GM21390 (cell line): ENCODE data around the gene PHACTR3.

Source experiments
- ATAC-seq: cut with Tn5 transposase; IDR thresholded peaks from one replicate; pipeline ENCODE4 v1.9.1; 2021; ENCODE audit not compliant: unreplicated experiment

The PHACTR3 gene

DNA sequence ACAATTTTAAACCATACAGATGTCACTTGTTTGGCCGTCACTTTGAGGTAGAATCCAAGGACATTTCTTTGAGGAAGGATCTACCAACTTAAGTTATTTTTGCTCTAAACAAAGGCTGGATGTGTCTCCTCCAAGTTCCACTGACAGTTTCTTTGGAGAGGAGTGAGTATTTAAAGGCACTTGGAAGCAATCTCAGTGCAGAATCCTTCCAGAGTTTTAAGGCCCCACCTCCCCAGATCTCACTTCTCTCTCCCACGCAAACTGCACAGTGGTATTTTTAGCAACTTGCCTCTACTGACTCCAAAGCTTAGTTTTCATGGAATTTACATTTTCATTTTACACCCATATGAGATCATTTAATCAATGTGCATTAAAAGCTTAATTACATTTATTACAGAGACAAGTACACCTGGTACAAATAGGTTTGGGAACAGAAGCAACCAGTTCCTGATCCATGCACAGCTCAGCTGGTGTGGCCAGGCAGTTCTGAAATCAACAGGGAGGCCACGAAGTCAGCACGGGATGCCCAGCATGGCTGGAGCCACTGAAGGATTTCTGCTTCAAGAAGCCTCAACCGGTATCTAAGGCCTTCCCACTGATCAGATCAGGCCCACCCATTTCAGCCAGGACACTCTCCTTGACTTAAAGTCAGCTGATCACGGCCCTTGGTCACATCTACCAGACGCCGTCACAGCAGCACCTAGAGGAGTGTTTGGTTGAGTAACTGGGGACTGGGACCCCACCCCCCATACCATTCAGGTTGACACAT lies 219.3 kb downstream of the PHACTR3 start:
- no peak for ATAC-seq

DNA sequence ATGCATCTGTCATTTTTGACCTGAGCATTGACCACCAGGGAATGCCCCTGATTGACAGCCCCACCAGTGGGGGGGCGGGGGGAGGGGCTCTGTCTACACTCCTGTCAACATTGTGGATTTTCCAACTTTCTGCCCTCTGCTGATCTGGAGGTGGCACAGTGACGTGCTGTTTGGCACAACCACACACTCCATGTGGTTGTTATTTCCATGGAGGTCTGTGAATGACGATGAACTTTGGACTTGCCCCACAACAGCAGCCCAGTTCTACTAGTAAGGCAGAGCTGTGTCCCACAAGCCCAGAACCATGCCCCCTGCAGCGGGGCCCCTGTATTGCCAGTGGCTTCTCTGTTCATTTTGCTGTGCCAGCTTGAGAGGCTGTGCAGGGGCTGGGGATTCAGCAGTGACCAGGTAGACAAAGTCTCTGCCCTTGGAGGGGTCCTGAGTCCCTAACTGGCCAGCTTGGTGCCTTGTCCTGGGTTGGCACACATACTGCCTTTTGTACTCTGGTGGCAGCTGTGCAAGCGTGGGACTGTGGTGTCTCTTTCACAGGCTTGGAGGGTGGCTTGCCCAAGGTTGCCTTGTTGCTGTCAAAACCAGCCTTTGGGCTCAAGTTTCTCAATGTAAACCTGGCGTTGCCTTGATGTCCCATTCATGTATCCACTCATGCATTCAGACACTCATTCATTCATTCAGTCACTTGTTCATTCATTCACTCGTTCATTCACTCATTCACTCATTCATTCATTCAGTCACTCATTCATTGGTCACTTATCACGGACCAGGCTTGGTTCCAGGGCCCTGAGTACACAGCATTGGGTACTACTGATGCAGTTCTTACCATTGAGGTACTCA lies 220.6 kb downstream of the PHACTR3 start:
- no peak for ATAC-seq

DNA sequence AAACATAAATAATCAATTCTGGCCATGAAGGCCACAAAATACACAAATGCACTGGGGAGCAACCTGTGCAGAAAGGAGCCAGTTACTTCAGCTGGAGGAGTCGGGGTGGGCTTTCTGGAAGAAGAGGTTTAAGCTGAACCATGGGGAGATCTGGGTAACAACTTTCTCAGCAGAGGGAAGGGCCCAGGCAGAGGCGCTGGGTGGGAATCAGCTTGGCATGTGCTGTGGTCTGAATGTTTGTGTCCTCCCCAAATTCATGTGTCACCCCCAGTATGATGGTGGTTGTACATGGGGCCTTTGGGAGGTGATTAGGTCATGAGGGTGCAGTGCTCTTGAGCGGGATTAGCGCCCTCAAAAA lies 221.2 kb downstream of the PHACTR3 start:
- ATAC-seq = no peak

DNA sequence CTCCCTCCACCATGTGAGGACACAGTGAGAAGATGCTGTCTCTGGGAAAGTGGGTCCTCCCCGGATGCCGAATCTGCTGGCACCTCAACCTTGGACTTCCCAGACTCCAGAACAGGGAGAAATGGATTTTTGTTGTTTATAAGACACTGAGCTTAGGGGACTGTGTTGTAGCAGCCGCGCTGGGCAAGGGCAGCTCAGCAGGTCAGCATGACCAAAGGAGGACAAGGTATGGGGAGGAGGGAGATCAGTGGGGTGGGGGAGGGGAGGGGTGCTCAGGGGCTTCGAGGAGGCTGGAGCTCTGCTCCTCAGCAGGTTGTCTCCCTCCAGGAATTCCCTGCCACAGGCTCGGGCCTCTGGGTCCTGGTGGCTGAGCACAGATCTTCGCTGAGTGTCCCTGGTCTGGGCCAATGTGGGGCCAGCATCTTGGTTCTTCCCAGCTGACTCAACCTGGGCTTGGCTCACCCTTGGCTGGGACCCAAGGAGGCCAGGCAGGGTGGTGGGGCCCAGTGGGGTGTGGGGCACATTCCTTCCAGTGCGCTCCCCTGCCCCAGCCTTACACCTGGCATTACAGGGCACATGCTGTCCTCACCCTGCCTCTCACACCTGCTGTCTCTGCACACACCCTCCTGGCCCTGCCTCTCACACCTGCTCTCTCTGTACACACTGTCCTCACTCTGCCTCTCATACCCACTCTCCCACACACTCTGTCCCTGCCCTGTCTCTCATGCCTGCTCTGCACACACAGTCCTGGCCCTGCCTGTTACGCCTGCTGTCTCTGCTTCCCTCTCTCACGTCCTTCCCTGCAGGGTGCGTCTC lies 221.8 kb downstream of the PHACTR3 start:
- ATAC-seq = no peak

DNA sequence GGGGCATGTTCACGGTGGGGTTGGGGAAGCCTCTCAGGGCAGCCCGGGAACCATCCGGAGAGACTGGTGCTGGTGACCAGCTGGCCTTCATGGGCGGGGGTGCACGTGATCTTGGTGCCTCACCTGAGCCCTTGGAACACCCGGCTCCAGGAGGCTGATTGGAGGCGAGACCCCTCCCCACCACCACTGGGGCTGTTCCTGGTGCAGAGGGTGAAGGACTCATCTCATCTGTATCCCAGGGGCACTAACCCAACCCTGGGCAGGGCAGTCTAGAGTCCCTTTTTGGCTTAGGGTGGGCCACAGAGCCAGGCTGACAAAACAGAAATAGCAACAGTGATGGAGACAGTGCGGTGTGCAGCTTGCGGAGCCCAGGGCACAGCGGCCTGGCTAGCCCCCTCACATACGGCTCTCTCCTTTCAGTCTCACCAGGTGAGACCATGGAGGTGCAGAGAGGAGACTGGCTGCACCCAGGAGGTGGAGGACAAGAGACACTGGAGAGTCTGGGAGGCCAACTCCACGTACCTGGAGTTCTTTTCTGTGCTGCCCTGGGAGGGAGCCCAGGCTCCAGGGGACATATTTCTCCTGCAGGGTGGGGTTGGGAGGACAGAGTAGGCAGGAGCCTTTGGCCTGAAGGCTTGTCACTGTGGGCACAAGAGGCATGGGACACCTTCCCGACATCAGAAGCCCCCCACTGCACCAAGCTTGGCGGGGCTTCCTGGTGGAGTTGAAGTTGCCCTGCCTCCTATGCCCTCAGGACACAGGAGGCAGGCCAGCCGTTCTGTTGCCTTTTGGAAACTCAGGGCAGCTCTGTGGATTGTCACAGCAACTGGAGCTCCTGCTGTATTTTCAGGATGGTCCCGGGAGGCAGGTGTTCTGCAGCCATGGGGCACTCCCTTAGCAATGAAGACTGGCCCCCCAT lies 223.1 kb downstream of the PHACTR3 start:
- ATAC-seq = no peak

DNA sequence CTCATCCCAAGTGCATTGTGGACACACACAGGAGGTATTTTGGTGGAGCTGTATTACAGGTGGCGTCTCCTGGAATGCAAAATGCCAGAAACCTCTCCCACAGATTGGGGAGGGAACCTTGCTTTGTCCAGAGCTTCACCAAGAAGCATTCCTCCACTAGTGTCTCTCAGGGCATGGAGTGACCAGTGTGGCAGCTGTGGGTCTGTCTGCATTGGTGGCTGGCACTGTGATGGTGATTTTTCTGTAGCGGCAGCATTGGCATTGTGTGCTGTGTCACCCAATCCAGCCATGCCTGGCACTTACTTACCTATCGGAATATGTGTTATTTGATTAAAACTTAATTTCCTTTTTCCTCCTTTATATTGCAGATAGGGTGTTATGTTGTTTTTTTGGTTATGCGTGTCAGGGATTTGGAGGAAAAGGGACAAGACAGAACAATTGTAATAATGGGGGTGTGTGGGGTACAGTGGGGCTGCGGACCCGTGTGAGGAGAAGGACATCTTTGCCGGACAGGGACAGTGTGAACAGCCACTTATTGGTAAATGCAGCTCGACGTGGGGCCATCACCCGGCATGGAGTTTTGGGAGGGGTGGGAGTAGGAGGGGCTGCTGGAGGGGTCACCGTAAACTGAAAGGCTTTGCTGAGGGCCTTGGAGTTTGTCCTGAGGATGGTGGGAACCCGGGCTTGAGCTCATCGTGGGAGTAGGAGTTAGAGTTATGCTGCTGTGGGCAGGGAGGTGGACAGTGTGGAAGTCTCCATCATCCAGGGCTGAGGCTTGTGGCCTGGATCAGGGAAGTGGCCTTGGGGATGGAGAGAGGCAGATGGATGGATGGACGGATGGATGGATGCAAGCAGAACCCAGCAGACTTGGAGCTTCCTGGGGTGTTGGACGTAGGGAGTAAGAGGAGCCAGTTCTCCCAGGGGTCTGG lies 224.0 kb downstream of the PHACTR3 start:
- ATAC-seq = no peak

DNA sequence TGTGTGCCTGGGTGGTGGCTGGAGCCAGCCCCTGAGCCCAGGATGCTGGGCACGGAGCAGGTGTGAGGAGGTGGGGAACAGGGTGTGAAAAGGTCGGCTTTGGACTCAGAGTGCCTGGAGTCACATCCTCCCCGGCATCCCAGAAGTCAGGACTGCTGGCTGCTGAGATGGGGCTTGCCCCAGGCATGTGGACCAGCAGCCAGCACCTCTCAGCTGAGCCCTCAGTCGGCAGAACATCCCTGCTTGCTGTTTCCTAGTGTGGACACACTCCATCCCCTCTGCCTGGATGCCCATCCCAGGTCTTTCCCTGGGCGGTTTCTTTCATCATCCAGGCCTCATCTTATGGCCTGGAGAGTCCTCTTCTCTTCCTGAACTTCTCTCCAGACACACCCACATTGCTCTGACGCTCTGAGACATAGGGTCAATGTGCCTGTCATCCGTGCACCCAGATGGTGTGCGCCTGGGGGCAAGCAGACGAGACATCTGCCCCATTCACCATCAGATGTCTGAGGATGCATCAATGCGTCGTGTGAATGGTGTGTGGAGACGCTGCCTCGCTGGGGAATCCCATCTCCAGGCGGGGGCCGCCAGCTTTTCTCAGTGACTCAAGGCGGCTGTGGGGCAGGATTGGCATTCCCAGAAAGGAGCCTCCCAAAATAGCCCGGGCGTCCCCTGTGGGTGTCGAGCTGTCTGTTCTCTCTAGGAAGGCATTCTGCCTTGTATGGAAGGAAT lies 224.9 kb downstream of the PHACTR3 start:
- ATAC-seq = no peak

DNA sequence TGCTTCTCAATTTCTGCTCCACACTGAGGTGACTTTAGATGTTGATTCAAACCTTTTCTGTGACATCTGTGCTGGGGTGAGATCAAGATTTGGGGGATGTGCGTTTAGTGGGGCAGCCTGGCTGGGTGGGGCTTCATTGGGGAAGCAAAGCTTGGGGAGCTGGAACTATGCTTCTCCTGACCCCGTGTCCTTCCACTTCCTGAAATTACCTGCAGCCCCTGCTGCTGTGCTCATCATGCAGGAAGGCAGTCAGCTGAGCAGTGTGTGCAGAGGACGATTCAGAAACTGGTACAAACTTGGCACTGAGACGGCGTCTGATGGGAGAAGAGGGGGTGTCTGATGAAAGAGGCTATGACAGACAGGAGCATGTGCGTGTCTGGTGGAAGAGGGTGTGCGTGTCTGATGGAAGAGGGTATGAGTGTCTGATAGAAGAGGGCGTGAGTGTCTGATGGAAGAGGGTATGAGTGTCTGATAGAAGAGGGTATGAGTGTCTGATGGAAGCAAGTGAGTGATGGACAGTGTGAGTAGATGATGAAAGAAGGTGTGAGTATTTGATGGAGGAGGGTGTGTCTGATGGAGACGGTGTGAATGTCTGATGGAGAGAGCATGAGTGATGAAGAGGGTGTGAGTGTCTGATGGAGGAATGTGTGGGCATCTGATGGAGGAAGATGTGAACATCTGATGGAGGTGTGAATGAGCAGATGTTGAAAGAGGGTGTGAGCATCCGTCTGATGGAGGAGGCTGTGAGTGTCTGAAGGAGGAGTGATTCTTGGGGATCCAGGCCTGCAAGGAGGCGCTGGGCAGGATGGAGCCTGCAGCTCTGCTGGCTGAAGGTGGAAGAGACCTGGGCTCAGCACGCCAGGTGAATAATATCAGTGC lies 225.7 kb downstream of the PHACTR3 start:
- ATAC-seq = no peak

DNA sequence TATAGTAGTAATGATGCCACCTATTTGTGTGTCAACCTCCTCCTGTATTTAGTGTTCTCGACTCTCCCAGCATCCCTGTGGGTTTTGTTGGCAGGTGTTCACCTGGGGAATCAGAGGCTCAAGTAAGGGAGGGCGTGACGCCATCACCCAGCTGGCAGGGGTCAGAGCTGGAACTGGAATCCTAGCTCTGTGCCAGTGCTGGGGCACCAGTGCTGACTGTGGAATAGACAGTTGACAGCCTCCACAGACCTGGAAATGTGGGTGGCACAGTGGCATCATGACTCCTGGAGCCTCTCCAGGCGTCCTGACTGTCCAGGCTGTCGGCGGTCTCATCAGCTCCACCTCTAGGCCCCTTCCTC lies 226.3 kb downstream of the PHACTR3 start:
- no peak for ATAC-seq

DNA sequence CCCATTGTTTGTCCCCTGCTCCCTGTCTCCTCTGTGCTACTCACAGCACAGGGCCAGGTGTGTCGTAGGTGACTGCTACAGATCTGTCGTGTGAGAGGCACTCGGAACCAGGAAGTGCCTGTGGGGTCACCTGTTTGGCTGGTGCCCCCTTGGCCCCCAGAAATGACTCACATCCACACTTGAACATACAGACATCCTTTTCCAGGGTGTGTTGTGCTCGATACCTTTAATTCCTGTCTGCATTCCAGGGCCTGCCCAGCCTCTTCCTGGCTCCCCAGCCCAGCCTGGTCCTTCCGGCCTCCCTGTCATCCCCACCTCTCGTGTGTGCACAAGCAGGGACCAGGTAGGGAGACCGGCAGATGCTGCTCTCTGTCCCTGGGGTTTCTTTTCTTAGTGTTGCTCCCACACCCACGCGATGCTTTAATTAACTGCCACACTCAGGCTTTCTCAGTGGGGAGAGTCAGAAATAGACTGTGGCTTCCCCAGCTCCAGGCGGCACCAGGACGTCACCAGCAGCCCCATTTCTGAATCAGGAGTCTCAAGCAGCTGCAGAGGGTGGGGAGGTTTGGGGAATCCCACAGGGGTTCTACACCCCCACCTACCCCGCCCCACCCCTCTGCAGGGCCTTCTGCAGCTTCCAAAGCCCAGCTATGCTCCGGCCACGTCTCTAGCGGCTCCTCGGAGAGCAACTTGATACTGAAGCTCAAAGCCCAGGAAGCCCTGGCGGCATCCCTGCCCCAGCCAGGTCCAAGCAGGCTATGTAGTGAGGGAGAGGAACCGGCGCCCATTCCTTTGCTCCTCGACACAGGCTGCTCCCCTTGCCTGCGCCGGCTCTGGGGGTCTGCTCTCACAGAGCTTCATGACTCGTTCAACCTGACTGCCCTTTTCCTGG lies 226.9 kb downstream of the PHACTR3 start:
- ATAC-seq = no peak

DNA sequence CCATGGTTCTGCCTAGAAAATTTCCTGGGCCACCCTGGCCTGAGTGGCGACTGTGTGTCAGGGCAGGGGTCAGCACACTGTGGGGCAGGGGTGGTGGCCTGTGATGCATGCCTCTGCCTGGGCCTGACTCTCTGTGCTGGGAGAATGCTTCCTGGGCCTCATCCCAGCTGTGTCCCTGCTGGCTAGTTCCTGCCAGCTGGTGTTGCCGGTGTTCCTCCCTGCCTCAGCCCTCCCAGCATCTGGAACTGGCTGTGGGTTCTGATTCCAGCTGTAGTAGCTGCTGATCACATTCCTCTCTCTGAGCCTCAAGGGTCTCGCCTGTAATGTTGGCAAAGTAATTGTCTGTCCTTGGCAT lies 227.6 kb downstream of the PHACTR3 start:
- ATAC-seq = no peak

DNA sequence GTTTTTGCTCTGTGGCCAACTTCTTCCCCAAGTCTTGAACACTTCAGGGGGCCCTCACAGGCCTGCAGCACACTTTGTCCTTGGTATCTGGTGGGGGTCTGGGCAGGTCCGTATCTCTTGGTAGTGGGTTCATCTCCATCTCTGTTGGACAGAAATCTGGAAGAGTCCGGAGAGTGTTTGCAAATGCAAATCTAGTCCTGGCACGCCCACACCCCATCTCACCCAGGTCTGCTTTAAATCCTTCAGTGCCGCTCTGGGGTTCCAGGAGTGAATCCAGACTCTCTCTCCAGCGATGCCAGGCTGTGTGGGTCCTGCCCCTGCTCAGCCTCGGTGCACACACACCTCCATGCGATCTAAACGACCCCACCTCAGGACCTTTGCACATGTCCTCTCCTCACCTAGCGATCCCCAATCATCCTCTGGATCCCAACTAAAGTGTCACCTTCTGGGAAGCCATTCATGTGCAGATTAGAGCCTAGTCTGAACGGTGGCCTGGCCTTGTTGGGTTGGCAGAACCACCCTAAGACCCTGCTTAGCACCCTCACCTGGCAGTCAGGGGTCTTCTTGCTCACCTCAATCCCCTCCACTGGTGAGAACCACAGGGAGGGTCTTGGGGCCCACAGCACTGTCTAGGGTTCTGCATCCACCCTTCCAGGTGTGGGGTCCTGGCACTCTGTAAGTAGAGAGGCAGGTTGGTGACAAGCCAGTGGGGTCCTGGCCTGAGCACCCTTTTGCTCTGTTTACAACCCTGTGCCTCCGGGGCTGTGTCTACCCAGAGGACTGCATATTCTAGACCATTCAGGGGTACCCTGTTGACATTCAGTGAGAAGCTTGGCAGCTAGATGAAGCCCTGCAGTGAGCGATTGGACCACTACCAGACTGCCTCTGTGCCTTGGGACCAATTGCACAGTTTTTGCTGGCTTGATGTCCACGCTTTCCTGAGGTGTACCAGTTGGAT lies 228.3 kb downstream of the PHACTR3 start:
- ATAC-seq = no peak

DNA sequence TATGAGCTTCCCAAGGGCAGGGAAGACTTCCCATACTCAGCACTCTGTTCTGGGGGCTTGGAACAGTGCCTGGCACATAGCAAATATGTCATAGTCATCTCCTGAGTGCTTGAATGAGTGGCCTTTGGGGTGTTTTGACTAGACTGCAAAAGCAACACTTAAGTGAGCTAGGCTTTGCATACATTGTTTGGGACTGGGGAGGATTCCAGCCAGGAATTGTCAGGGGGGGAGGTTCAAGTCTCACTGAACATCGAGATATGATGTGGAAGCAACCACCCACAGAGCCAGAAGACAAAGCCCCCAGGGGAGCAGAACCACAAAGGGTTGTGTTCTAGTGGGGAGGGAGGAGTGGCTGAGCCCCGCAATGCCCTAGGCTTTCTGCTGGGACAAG lies 230.7 kb downstream of the PHACTR3 start:
- no peak for ATAC-seq

DNA sequence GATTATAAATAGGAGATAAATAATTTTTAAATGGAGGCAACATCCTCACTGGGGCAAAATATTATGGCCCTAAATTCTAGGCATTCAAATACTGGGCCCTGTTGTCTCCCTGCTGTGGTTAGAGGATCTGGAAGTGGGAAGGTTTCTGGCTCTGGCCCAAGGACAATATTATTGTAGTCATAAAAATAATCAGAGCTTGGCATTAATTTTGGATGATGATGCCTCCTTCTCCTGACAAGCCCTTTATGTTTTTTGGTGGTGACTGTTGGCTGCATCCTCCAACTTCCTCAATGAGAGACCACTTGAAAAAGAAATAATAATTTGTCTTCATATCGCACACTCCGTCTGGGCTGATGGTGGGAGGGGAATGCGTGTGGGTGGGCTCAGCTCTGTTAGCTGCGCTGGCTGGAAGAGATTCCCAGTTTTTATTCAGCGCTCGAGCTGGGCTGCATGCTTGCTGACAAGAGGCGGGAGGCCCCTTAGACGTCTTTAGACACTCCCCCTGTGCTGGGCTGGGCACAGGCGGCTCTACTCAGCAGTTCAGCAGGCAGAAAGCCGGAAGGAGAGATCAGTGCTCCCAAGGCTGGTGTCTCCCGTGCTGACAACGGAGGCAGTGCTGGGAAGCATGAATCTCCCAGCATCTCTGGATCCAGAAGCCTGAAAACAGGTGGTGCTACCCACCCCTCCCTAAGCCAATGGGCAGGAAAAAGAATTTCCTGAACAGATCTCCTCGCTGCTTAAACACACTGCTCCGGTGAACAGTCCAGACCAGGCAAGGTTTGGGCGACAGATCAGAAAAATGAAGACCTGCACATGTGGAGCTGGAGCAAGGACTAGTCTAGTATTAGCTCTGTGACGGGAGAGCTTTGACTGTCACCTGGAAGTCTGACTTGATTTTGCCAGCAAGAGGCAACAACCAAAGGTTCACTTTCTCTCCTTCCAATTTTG lies 231.4 kb downstream of the PHACTR3 start:
- ATAC-seq = no peak

DNA sequence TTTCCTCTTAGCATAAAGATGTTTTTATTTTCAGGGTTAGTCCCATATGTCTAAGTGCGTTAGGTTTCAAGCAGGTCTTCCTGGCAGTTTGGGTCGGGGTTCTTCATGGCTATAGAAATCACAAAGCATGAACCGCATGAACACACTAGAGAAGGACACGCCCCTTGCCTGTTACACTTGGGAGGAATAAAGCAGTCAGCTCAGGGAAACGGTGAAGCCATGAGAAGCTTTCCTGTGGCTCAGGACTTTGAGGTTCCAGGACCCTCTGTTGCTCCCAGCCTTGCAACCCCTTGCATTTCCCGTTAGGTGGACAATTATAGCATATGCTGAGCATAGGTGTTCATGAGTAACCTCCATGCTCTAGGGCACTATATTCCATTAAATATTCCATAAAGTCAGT lies 232.4 kb downstream of the PHACTR3 start:
- no peak for ATAC-seq
